ENCODE measurements around the gene MRGPRG.

The MRGPRG gene

DNA sequence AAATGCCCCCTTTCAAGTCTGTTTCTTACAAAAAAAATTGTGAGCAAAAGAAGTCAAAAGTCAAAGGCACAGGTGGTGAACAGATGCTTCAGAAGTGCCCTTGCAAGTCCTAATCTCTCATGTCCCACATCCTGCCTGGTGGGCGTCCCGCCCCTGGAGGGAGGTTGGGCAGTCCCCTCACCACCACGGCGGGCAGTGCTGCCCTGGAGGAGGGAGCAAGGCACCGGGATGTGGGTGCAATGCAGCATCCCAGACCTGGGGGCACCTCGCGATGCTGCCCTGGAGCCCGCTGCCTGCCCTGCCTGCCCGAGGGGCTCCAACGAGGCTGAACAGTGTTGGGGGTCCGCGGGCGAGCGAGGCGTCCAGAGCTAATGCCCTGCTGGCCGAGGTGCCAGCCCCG, 15.9 kb downstream of the MRGPRG start:
- TF ChIP-seq CTCF (conservative IDR thresholded peaks at IDR 0.05) (no peak), ZFX (IDR thresholded peaks at IDR 0.05) (no peak)

GRCh38 chr11:3202305-3202704, 16.3 kb downstream of the MRGPRG start:
- no peak overlapping the region for H3K27ac ChIP-seq
- TF ChIP-seq CTCF (conservative IDR thresholded peaks at IDR 0.05) = no peak
- no peak for TF ChIP-seq ZFX (IDR thresholded peaks at IDR 0.05)

More for the DNA sequence above, 15.9 kb downstream of the MRGPRG start:
- H3K27ac ChIP-seq = no peak overlapping the region

DNA sequence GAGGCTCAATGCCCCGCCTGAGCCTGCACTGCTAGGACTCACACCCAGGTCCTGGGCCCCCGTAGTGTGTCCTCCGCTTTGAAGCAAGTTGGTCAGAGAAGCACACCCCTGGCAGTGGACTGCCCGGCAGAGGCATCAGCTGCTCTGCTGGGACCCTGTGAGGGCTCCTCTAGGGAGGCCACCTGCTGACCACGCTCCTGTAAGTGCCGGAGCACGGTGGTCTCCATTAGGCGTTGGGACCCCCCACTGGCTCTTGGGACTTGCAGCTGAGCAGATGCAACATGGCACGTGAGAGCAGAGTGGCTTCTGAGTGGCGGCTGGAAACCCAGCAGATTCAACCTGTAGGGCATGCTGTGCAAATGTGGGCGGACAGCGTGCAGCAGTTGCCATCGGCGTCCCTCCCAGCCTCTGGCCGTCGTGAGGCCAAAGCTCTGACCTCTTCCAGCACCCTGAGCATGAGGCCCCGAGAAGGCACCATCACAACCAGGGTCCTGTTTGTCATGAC, 16.9 kb downstream of the MRGPRG start:
- no peak overlapping the region for H3K27ac ChIP-seq
- TF ChIP-seq CTCF (conservative IDR thresholded peaks at IDR 0.05) = no peak
- no peak for TF ChIP-seq ZFX (IDR thresholded peaks at IDR 0.05)

DNA sequence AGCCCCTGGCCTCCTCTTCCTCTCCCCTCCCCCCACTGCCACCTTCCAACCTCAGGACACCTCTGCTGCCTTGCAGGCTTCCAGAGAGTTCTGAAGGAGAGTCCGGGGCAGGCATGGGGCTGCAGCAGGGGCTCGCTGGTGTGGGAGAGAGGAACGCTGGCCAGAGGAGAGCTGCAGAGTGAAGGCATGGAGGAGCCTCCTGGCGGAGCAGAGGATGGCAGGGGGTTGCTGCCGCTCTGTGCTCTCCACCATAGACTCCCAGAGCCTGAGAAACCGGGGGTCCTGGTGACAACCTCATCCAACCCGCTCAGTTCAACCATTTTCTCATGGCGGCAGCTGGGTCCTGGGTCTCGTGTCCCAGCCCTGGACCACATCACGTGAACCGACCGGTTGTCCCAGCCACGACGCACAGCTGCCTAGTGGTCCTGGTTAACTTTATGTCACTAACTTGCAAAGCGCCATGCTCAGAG, 17.5 kb downstream of the MRGPRG start:
- no peak overlapping the region for H3K27ac ChIP-seq
- TF ChIP-seq ZFX (IDR thresholded peaks at IDR 0.05) = no peak
- TF ChIP-seq CTCF (conservative IDR thresholded peaks at IDR 0.05) = no peak

- TF ChIP-seq ZFX (IDR thresholded peaks at IDR 0.05) (no peak), CTCF (conservative IDR thresholded peaks at IDR 0.05) (no peak)
Observed at GRCh38 chr11:3200388-3201111, 18.1 kb downstream of the MRGPRG start.

DNA sequence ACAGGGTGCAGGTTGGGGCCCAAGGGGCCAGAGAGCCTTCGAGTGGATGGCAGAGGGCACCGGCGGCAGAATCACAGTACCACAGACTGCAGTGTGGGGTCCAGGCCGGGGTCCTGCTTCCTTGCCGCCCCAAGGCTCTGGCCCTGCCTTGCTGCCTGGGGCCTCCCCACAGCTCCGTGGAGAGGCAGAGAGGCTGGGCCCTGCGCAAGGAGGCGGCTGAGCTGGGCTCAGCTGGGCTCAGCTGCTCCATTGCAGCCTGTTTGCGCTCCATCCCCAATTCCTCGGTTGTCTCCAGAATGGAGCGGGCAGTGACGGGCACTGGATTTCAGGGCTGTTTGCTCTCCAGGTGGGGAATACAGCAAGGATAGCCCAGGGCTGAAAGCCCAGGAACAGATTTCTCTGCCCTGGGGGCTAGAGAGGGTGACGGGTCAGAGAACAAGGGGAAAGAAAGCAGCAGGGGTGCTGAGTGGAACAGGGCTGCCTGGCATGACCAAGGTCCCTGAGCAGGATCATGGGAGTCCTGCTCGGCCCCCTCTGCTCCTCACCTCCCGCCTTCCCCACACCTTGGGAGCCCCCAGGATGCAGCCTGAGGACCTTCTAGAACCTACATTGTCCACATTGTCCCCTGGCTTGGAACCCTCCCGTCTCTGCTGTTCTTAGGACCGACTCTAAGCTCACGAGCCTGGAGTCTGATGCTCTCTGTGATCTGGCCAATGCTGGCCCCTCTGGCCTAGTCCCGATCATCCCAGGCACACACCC, 18.9 kb downstream of the MRGPRG start:
- H3K27ac ChIP-seq = no peak overlapping the region
- TF ChIP-seq CTCF (conservative IDR thresholded peaks at IDR 0.05) (no peak), ZFX (IDR thresholded peaks at IDR 0.05) (no peak)

More at GRCh38 chr11:3200388-3201111, 18.1 kb downstream of the MRGPRG start:
- no peak overlapping the region for H3K27ac ChIP-seq

DNA sequence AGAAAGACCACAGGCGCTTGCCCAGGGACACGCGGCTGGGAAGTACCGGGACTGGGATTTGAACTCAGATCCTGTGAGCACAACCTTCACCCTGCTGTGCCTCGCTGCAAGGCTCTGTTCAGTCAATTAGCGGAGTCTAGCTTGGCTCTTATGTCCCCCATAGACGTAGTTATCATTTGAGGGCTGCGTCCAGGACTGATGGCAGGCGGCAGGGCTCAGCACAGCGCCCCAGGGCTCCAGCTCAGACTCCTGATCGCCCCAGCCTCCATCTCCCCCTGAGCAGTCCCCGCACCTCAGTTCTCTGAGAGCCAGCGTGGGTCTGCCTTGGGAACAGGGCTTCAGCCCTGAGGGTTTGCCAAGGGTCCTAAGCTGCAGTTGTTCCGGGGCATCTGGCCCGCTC, 19.8 kb downstream of the MRGPRG start:
- no peak overlapping the region for H3K27ac ChIP-seq
- TF ChIP-seq CTCF (conservative IDR thresholded peaks at IDR 0.05) (no peak), ZFX (IDR thresholded peaks at IDR 0.05) (no peak)

Data from C4-2B (cell line).